Fibroblast of the aortic adventitia (primary cell): ENCODE measurements around the gene FNIP1. TPM values are rescaled to one million over a fixed set of nuclear protein-coding genes. Genes with fewer than 3 reads are reported as not detected.
A peak's percentile ranks its signal among the peaks of the same experiment; 100 is the strongest.
"Not testable (repeated sequence)": the region's sequence is repeated elsewhere in the genome, so short reads cannot be mapped to it uniquely, and the experiment has no call there.

Experiments
- DNase-seq: peaks from one replicate; pipeline ENCODE4 v3.0.0-alpha.2; 2010; ENCODE audit warnings: low read depth
- H3K4me3 ChIP-seq: 2 replicates; pipeline ENCODE4 v1.5.1; 2011; ENCODE audit warnings: low read depth, mild to moderate bottlenecking, control low read depth, low read length, moderate library complexity
- total RNA-seq: library from RNA; depleted of rRNA; stranded (reverse); fragments of >200 nt; gene quantifications from 2 replicates; pipeline ENCODE4 v1.2.3, GENCODE V29; 2012; ENCODE audit warnings: low replicate concordance
- TF ChIP-seq, protein P1 (sequence below): IDR thresholded peaks from 2 replicates; pipeline ENCODE4 v1.5.1; 2011; ENCODE audit warnings: mild to moderate bottlenecking, low read length, control low read depth, inconsistent platforms; ENCODE audit not compliant: insufficient read depth

FNIP1 gene
- total RNA-seq, 1 donor, result 99.9 TPM

DNA sequence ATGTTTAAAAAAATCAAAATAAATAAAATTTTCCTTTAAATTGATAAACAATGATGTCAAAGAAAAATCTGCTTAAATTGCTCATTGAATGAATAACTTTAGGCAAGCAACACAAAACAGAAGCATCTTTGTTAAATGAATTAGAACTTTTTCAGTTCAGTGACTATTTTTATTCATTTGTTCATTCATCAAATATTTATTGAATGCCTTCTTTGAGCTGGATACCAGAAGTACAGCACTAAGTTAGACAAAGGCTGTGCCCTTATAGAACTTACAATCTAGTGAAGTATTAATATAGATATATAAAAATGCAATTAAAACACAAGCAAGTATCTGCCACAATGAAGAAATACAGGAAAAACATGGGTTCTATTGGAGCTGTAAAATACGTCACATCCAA, 10.8 kb downstream of the FNIP1 start:
- DNase-seq, result no peak
- no peak overlapping the region for H3K4me3 ChIP-seq
- TF ChIP-seq, protein P1, sequence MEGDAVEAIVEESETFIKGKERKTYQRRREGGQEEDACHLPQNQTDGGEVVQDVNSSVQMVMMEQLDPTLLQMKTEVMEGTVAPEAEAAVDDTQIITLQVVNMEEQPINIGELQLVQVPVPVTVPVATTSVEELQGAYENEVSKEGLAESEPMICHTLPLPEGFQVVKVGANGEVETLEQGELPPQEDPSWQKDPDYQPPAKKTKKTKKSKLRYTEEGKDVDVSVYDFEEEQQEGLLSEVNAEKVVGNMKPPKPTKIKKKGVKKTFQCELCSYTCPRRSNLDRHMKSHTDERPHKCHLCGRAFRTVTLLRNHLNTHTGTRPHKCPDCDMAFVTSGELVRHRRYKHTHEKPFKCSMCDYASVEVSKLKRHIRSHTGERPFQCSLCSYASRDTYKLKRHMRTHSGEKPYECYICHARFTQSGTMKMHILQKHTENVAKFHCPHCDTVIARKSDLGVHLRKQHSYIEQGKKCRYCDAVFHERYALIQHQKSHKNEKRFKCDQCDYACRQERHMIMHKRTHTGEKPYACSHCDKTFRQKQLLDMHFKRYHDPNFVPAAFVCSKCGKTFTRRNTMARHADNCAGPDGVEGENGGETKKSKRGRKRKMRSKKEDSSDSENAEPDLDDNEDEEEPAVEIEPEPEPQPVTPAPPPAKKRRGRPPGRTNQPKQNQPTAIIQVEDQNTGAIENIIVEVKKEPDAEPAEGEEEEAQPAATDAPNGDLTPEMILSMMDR, result no peak

DNA sequence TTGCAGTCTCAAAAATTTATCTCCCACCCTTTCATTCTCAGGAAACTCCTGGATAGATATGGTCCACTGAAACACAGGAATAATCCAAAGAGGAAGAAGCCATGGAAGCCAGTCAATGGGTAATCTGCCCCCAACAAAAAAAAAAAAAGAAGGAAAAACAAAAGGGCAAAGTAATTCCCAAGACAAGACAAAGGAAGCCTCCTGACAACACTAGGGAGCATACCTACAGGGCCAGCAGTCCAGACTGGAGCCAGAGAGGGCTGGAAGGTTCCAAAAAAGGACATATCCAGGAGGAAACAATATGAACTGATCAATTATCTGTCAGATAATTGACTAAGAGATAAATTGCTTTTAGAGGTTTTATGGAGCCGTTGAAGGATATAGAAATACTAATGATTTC, 12.9 kb downstream of the FNIP1 start:
- no peak for DNase-seq
- no peak overlapping the region for H3K4me3 ChIP-seq
- TF ChIP-seq, protein P1, result no peak

DNA sequence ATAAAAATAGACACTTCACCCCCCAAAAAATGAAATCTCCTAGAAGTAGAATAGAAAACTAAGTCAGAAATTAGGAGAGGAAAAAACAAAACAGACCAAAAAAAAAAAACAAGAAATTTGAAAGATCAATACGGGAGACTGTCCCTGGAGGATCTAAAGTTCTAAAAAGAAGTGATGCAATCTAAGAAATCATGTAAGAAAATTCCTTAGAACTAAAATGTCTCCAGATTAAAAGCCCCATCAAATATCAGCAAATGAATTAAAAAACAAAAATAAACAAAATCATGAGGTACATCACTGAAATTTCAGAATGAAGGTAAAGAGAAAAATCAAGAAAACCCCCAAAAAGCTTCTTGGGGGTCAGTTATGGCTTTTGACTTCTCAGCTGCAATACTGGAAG, 13.5 kb downstream of the FNIP1 start:
- TF ChIP-seq, protein P1, result no peak
- peak; percentile 31 for DNase-seq
- H3K4me3 ChIP-seq, result no peak overlapping the region

DNA sequence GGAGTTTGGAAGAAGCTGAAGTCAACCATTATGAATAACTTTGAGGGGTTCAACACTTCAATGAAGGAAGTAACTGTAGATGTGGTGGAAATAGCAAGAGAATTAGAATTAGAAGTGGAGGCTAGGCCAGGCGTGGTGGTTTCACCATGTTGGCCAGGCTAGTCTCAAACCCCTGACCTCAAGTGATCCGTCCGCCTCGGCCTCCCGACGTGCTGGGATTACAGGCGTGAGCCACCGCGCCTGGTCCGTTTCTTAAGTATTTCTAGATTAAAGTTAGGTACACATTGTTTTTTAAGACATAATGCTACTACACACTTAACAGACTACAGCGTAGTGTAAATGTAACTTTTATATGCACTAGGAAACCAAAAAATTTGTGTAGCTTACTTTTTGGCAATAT, 14.1 kb downstream of the FNIP1 start:
- TF ChIP-seq, protein P1, result no peak
- no peak overlapping the region for H3K4me3 ChIP-seq
- DNase-seq, result no peak

DNA sequence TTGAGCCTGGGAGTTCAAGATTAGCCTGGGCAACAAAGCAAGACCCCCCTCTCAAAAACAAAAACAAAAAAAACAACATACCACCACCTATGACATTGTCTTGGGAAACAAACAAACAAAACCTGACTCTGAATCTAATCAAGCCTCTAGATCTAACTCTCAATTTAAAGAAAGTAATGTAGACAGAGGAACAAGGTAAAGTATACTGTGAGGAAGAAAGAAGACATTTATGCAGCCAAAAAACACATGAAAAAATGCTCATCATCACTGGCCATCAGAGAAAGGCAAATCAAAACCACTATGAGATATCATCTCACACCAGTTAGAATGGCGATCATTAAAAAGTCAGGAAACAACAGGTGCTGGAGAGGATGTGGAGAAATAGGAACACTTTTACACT, 18.7 kb downstream of the FNIP1 start:
- not testable (repeated sequence) for DNase-seq, H3K4me3 ChIP-seq

DNA sequence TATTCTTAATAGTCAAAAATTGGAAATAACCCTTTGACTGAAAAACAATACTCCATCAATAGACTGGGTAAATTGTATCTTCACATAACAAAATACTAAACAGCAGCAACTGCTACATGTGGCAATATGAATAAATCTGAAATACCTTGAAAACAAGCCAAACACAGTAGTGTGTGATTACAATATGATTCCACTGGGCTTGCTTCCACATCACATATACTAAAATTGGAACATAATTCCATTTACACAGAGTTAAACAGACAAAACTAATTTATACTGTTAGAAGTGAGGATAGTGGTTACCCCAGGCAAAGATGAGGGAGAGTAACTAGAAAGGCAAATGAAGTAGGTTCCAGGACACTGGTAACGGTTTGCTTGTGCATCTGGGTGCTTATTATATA, 20.4 kb downstream of the FNIP1 start:
- no peak overlapping the region for H3K4me3 ChIP-seq
- DNase-seq, result peak; percentile 52
- TF ChIP-seq, protein P1, result no peak

DNA sequence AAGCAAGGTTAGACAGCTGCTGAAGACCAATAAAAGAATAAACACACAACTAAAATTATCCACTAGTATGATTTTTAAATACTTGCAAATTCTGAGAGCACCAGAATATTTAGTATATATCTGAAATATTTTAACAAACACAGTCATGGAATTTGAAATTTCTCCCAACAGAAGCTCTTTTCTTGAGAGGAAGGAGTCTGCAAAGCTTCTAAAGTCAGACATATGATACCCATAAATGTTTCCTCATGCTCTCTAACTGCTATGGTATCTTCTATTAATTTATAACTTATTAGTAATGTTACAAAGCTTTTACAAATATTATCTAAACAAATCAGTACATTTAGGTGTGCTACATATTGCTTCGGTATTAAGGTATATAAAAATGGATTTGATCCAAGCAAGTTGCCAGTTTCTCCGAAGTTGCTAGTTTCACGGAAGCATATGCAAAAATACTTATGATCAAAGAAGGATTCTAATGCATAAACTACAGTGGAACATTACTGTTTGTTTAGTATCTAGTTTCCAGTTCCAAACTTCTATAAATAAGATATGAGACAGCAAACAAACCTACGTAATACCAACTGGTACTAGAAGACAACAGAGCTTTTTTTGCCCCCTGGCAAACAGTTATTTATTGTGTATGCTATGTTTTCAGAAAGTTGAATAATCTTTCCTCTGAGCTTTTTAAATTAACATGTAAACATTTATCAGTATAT, 22.0 kb downstream of the FNIP1 start:
- no peak overlapping the region for H3K4me3 ChIP-seq
- TF ChIP-seq, protein P1, result no peak
- no peak for DNase-seq
